Tibial artery (tissue), 4 donors: Measurements from ENCODE around the gene RNF208.

Source experiments
- DNase-seq, 2 donors: peaks; one replicate each; pipeline ENCODE4 v3.0.0-alpha.2; 2019
- H3K27ac ChIP-seq, 2 donors: fragments of 200-600 bp; sonication (generic) in 1 of 2; 1 replicate in 1 of 2; 2 replicates in 1 of 2; pipeline ENCODE4 v1.5.1; 2018 to 2019; ENCODE audit warnings: mild to moderate bottlenecking in 1 of 2
- H3K27me3 ChIP-seq, 2 donors: fragments of 200-600 bp; sonication (generic) in 1 of 2; one replicate each; pipeline versions ENCODE4 v1.5.1 to v1.6.0; 2016 to 2019
- H3K36me3 ChIP-seq, 3 donors: fragments of 200-600 bp; sonication (generic) in 2 of 3; one replicate each; pipeline ENCODE4 v1.5.1; 2016 to 2019; ENCODE audit warnings: mild to moderate bottlenecking in 2 of 3
- H3K4me1 ChIP-seq, 4 donors: fragments of 200-600 bp; sonication (generic) in 2 of 4; 1 replicate in 3 of 4; 2 replicates in 1 of 4; pipeline ENCODE4 v1.5.1; 2016 to 2019
- H3K4me3 ChIP-seq, 2 donors: fragments of 200-600 bp; sonication (generic) in 1 of 2; 1 replicate in 1 of 2; 2 replicates in 1 of 2; pipeline ENCODE4 v1.5.1; 2018 to 2019; ENCODE audit warnings: mild to moderate bottlenecking in 2 of 2
- H3K9me3 ChIP-seq, 3 donors: fragments of 200-600 bp; sonication (generic) in 1 of 3; one replicate each; pipeline ENCODE4 v1.5.1; 2016 to 2019
- CTCF ChIP-seq, 2 experiments: fragments of 200-600 bp in 1 of 2; fragments of 450-650 bp in 1 of 2; IDR thresholded peaks; one replicate each; pipeline ENCODE4 v1.5.1; 2017 to 2019; ENCODE audit warnings: antibody characterized with exemption in 2 of 2, mild to moderate bottlenecking in 1 of 2, moderate library complexity in 1 of 2
- intact Hi-C: fragments of 100-400 bp; cut with DNase I; formaldehyde crosslinking; loops from one replicate; pipeline ENCODE4 v1.15.0; 2023; ENCODE audit warnings: low total_unique reads

The RNF208 gene

GRCh38 chr9:137219757-137220316, 2.2 kb downstream of the RNF208 start:
- intact Hi-C loops, result loop anchor here (5.0 kb wide), 1 partner anchor 33 kb away; the partner anchor contains the start of genes ANAPC2 and SSNA1
- peaks cover 0 to 8% of the 10 kb centered on the region in 2 donors for H3K27me3 ChIP-seq
- H3K9me3 ChIP-seq, result no peaks in the 10 kb centered on the region
- peaks cover 0 to 52% (median 32%) of the 10 kb centered on the region in 4 donors for H3K4me1 ChIP-seq
- no peak for DNase-seq
- no peak overlapping the region for H3K4me3 ChIP-seq
- TF ChIP-seq CTCF (IDR thresholded peaks at IDR 0.05), result no peak
- peaks cover 0 to 18% (median 0%) of the 10 kb centered on the region in 3 donors for H3K36me3 ChIP-seq
- no peak overlapping the region for H3K27ac ChIP-seq

GRCh38 chr9:137218754-137219271, 3.2 kb downstream of the RNF208 start:
- TF ChIP-seq CTCF (IDR thresholded peaks at IDR 0.05), result no peak
- Histone ChIP-seq H3K4me3 (no peak overlapping the region), H3K36me3 (peaks cover 0 to 24% (median 0%) of the 10 kb centered on the region in 3 donors), H3K27ac (no peak overlapping the region), H3K4me1 (peaks cover 0 to 42% (median 27%) of the 10 kb centered on the region in 4 donors), H3K27me3 (peaks cover 0 to 8% of the 10 kb centered on the region in 2 donors), H3K9me3 (no peaks in the 10 kb centered on the region)
- intact Hi-C loops, result no loop called here
- DNase-seq, result no peak

- Histone ChIP-seq H3K9me3 (no peaks in the 10 kb centered on the region), H3K27ac (no peak overlapping the region), H3K4me1 (peaks cover 0 to 40% (median 26%) of the 10 kb centered on the region in 4 donors), H3K27me3 (peaks cover 0 to 8% of the 10 kb centered on the region in 2 donors), H3K36me3 (peaks cover 0 to 24% (median 0%) of the 10 kb centered on the region in 3 donors), H3K4me3 (no peak overlapping the region)
- DNase-seq, result no peak
- intact Hi-C loops, result no loop called here
- no peak for TF ChIP-seq CTCF (IDR thresholded peaks at IDR 0.05)
These were observed 3.8 kb downstream of the RNF208 start for GRCh38 chr9:137218212-137218753.

- Histone ChIP-seq H3K27ac (peak overlapping the region; percentile 20 to 53), H3K27me3 (peaks cover 0 to 8% of the 10 kb centered on the region in 2 donors), H3K9me3 (no peaks in the 10 kb centered on the region), H3K36me3 (peaks cover 0 to 24% (median 0%) of the 10 kb centered on the region in 3 donors), H3K4me1 (peaks cover 0 to 35% (median 21%) of the 10 kb centered on the region in 4 donors), H3K4me3 (peak overlapping the region; percentile 21 to 42)
- no peak for TF ChIP-seq CTCF (IDR thresholded peaks at IDR 0.05)
- intact Hi-C loops, result no loop called here
- peak; percentile 60 to 80 for DNase-seq
These were observed 4.5 kb downstream of the RNF208 start for GRCh38 chr9:137217276-137218211.

- intact Hi-C loops, result no loop called here
- H3K4me3 ChIP-seq, result no peak overlapping the region
- no peaks in the 10 kb centered on the region for H3K9me3 ChIP-seq
- no peak overlapping the region for H3K27ac ChIP-seq
- H3K4me1 ChIP-seq, result peaks cover 0 to 28% (median 13%) of the 10 kb centered on the region in 4 donors
- DNase-seq, result no peak
- TF ChIP-seq CTCF (IDR thresholded peaks at IDR 0.05), result no peak
- H3K36me3 ChIP-seq, result peaks cover 0 to 24% (median 0%) of the 10 kb centered on the region in 3 donors
- H3K27me3 ChIP-seq, result peaks cover 0 to 4% of the 10 kb centered on the region in 2 donors
These were observed 5.7 kb downstream of the RNF208 start for GRCh38 chr9:137216188-137216965.
